Measurements from ENCODE around the gene TPM3.
"Not testable (repeated sequence)": the region's sequence is repeated elsewhere in the genome, so short reads cannot be mapped to it uniquely, and the experiment has no call there.

- not testable (repeated sequence) for TF ChIP-seq CTCF, POLR2A (IDR thresholded peaks at IDR 0.05)
These were observed 68.7 kb downstream of the TPM3 start for GRCh38 chr1:154123205-154123604.
